HEK293 (cell line): ENCODE data around the gene THSD7B.

Experiments
- CTCF ChIA-PET: fragments of 350-600 bp; formaldehyde crosslinking; extraction: SDS; loops from one replicate; lab custom pipeline; 2021; ENCODE audit warnings: antibody characterized with exemption; lab: Yijun Ruan, JAX
- POLR2A ChIA-PET: fragments of 300-600 bp; formaldehyde crosslinking; extraction: SDS; loops from one replicate; lab custom pipeline; 2020; ENCODE audit warnings: antibody characterized with exemption, inconsistent platforms; lab: Yijun Ruan, JAX
- H3K27ac ChIP-seq: fragments of 200-500 bp; sonication (Bioruptor generic); 2 replicates; pipeline ENCODE4 v1.5.1; 2014; ENCODE audit warnings: low read depth, low read length, control low read depth, inconsistent platforms; ENCODE audit errors: extremely low read depth
- H3K36me3 ChIP-seq, 2 experiments: fragments of 200-500 bp in 1 of 2; sonication (Bioruptor generic) in 1 of 2; 1 replicate in 1 of 2; 2 replicates in 1 of 2; pipeline ENCODE4 v1.5.1; 2014 to 2017; ENCODE audit warnings: inconsistent platforms in 2 of 2, low read length in 2 of 2; ENCODE audit not compliant: control insufficient read depth in 2 of 2, insufficient read depth in 1 of 2
- H3K4me1 ChIP-seq: fragments of 200-500 bp; sonication (Bioruptor generic); 2 replicates; pipeline ENCODE4 v1.5.1; 2014; ENCODE audit warnings: mild to moderate bottlenecking, low read length, inconsistent platforms; ENCODE audit not compliant: control insufficient read depth, insufficient read depth
- H3K4me3 ChIP-seq: 2 replicates; pipeline ENCODE4 v1.5.1; 2011; ENCODE audit warnings: low read depth, mild to moderate bottlenecking, control low read depth, low read length, moderate library complexity
- H3K9me3 ChIP-seq: fragments of 200-500 bp; sonication (Bioruptor generic); 2 replicates; pipeline ENCODE4 v1.5.1; 2014; ENCODE audit warnings: low read depth, low read length, inconsistent platforms; ENCODE audit not compliant: control insufficient read depth, insufficient read depth
- OSR2 ChIP-seq: fragments of 450-650 bp; formaldehyde crosslinking; IDR thresholded peaks from 2 replicates; pipeline ENCODE4 v1.5.1; 2016; ENCODE audit warnings: missing biosample characterization, missing genetic modification characterization
- PRDM1 ChIP-seq: fragments of 450-650 bp; formaldehyde crosslinking; IDR thresholded peaks from 2 replicates; pipeline ENCODE4; 2016; ENCODE audit warnings: missing biosample characterization, missing genetic modification characterization
- SCRT1 ChIP-seq: fragments of 450-650 bp; formaldehyde crosslinking; IDR thresholded peaks from 2 replicates; pipeline ENCODE4 v1.5.1; 2016; ENCODE audit warnings: missing biosample characterization, missing genetic modification characterization, borderline replicate concordance
- SETDB1 ChIP-seq: IDR thresholded peaks from one replicate; pipeline ENCODE4 v1.6.1; 2017; ENCODE audit warnings: mild to moderate bottlenecking, low read length, moderate library complexity, mixed read lengths; ENCODE audit not compliant: insufficient read length
- SP7 ChIP-seq: fragments of 450-650 bp; formaldehyde crosslinking; IDR thresholded peaks from 2 replicates; pipeline ENCODE4 v1.5.1; 2016; ENCODE audit warnings: missing biosample characterization, missing genetic modification characterization
- YY2 ChIP-seq: fragments of 450-650 bp; formaldehyde crosslinking; IDR thresholded peaks from 2 replicates; pipeline ENCODE4 v1.5.1; 2016; ENCODE audit warnings: missing biosample characterization, missing genetic modification characterization
- ZEB2 ChIP-seq: fragments of 450-650 bp; formaldehyde crosslinking; IDR thresholded peaks from 2 replicates; pipeline ENCODE4 v1.5.1; 2016; ENCODE audit warnings: missing biosample characterization, missing genetic modification characterization
- ZNF10 ChIP-seq: fragments of 450-650 bp; formaldehyde crosslinking; IDR thresholded peaks from 2 replicates; pipeline ENCODE4 v1.5.1; 2017; ENCODE audit warnings: missing biosample characterization, missing genetic modification characterization
- ZNF311 ChIP-seq: fragments of 450-650 bp; formaldehyde crosslinking; IDR thresholded peaks from 2 replicates; pipeline ENCODE4 v1.5.1; 2017; ENCODE audit warnings: missing biosample characterization, missing genetic modification characterization, borderline replicate concordance
- ZNF366 ChIP-seq: fragments of 450-650 bp; formaldehyde crosslinking; conservative IDR thresholded peaks from 2 replicates; pipeline ENCODE4 v1.5.1; 2016; ENCODE audit warnings: missing biosample characterization, missing genetic modification characterization
- ZNF391 ChIP-seq: fragments of 450-650 bp; formaldehyde crosslinking; IDR thresholded peaks from 2 replicates; pipeline ENCODE4 v1.5.1; 2016; ENCODE audit warnings: low read depth, missing biosample characterization, missing genetic modification characterization, borderline replicate concordance
- ZNF530 ChIP-seq: fragments of 450-650 bp; formaldehyde crosslinking; IDR thresholded peaks from 2 replicates; pipeline ENCODE4 v1.5.1; 2016; ENCODE audit warnings: low read depth, missing biosample characterization, missing genetic modification characterization
- ZNF645 ChIP-seq: fragments of 450-650 bp; formaldehyde crosslinking; IDR thresholded peaks from 2 replicates; pipeline ENCODE4; 2016; ENCODE audit warnings: missing biosample characterization, missing genetic modification characterization
- ZNF747 ChIP-seq: fragments of 450-650 bp; formaldehyde crosslinking; IDR thresholded peaks from 2 replicates; pipeline ENCODE4 v1.5.1; 2016; ENCODE audit warnings: missing biosample characterization, missing genetic modification characterization
- ZSCAN16 ChIP-seq: fragments of 450-650 bp; formaldehyde crosslinking; IDR thresholded peaks from 2 replicates; pipeline ENCODE4 v1.5.1; 2016; ENCODE audit warnings: missing biosample characterization, missing genetic modification characterization
- TF ChIP-seq, protein P1 (sequence below): fragments of 450-650 bp; formaldehyde crosslinking; IDR thresholded peaks from 2 replicates; pipeline ENCODE4 v1.5.1; 2016; ENCODE audit warnings: missing biosample characterization, missing genetic modification characterization, borderline replicate concordance
- TF ChIP-seq, protein P2 (sequence below): fragments of 450-650 bp; formaldehyde crosslinking; IDR thresholded peaks from 2 replicates; pipeline ENCODE4 v1.5.1; 2016; ENCODE audit warnings: missing biosample characterization, missing genetic modification characterization

Gene THSD7B

DNA sequence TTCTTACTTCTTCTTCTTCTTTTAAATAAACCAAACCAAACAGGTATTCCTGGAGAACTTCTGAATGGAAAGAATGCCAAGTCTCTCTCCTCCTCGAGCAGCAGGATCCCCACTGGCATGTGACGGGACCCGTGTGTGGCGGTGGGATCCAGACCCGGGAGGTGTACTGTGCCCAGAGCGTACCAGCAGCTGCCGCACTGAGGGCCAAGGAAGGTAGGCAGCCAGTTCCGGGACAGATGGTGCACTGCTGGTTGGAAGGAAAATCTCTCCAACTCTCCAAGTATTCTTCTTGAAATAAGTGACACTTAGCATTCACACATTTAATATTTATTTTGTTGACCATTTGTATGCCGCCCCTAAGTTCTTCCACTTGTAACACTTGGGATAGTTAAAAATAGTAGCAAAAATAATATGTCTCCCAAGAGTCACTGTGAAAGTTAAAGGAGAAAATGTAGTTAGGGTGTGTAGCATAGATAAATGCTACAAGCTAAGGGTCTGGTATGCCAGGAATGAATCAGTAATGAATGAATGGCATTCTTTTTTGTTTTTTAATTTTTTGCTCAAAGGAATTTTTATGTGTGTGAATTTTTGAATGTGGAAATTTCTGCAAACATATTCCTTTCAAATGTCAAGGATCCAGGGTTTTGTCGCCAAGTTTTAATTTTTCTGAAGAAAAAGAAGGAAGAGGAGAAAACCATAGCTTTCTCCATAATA, 349.9 kb downstream of the THSD7B start (continued):
- TF ChIP-seq ZNF391 (tag by site-specific recombination), result no peak
- TF ChIP-seq, protein P1, sequence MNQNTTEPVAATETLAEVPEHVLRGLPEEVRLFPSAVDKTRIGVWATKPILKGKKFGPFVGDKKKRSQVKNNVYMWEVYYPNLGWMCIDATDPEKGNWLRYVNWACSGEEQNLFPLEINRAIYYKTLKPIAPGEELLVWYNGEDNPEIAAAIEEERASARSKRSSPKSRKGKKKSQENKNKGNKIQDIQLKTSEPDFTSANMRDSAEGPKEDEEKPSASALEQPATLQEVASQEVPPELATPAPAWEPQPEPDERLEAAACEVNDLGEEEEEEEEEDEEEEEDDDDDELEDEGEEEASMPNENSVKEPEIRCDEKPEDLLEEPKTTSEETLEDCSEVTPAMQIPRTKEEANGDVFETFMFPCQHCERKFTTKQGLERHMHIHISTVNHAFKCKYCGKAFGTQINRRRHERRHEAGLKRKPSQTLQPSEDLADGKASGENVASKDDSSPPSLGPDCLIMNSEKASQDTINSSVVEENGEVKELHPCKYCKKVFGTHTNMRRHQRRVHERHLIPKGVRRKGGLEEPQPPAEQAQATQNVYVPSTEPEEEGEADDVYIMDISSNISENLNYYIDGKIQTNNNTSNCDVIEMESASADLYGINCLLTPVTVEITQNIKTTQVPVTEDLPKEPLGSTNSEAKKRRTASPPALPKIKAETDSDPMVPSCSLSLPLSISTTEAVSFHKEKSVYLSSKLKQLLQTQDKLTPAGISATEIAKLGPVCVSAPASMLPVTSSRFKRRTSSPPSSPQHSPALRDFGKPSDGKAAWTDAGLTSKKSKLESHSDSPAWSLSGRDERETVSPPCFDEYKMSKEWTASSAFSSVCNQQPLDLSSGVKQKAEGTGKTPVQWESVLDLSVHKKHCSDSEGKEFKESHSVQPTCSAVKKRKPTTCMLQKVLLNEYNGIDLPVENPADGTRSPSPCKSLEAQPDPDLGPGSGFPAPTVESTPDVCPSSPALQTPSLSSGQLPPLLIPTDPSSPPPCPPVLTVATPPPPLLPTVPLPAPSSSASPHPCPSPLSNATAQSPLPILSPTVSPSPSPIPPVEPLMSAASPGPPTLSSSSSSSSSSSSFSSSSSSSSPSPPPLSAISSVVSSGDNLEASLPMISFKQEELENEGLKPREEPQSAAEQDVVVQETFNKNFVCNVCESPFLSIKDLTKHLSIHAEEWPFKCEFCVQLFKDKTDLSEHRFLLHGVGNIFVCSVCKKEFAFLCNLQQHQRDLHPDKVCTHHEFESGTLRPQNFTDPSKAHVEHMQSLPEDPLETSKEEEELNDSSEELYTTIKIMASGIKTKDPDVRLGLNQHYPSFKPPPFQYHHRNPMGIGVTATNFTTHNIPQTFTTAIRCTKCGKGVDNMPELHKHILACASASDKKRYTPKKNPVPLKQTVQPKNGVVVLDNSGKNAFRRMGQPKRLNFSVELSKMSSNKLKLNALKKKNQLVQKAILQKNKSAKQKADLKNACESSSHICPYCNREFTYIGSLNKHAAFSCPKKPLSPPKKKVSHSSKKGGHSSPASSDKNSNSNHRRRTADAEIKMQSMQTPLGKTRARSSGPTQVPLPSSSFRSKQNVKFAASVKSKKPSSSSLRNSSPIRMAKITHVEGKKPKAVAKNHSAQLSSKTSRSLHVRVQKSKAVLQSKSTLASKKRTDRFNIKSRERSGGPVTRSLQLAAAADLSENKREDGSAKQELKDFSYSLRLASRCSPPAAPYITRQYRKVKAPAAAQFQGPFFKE (tag by site-specific recombination), result no peak
- TF ChIP-seq PRDM1 (tag by site-specific recombination), result no peak

DNA sequence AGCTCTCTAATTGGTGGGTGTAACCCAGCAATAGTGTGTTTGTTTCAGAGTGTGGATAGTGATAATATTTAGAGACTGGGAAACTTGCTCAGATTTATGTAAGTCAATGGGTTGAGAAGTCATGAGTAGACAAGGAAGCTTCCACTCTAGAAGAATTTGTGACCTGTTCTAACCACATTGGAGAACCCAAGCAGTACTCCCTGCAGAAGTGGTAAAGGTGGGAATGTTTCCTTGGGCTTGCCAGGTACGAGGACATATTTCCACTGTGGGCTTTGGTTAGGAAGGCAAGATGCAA, 350.4 kb downstream of the THSD7B start:
- Histone ChIP-seq H3K27ac (no peak overlapping the region), H3K9me3 (no peaks in the 10 kb centered on the region), H3K4me1 (no peaks in the 10 kb centered on the region), H3K4me3 (no peak overlapping the region), H3K36me3 (no peaks in the 10 kb centered on the region)
- TF ChIP-seq OSR2 (tag by site-specific recombination), result no peak
- no peak for TF ChIP-seq SP7
- TF ChIP-seq SCRT1 (tag by site-specific recombination), result no peak
- TF ChIP-seq ZNF10 (tag by site-specific recombination), result no peak
- no peak for TF ChIP-seq ZNF311 (tag by site-specific recombination)
- no peak for TF ChIP-seq ZSCAN16
- no peak for TF ChIP-seq ZNF747
- TF ChIP-seq ZNF530 (tag by site-specific recombination), result no peak
- TF ChIP-seq ZNF645 (tag by site-specific recombination), result no peak
- TF ChIP-seq, protein P2, sequence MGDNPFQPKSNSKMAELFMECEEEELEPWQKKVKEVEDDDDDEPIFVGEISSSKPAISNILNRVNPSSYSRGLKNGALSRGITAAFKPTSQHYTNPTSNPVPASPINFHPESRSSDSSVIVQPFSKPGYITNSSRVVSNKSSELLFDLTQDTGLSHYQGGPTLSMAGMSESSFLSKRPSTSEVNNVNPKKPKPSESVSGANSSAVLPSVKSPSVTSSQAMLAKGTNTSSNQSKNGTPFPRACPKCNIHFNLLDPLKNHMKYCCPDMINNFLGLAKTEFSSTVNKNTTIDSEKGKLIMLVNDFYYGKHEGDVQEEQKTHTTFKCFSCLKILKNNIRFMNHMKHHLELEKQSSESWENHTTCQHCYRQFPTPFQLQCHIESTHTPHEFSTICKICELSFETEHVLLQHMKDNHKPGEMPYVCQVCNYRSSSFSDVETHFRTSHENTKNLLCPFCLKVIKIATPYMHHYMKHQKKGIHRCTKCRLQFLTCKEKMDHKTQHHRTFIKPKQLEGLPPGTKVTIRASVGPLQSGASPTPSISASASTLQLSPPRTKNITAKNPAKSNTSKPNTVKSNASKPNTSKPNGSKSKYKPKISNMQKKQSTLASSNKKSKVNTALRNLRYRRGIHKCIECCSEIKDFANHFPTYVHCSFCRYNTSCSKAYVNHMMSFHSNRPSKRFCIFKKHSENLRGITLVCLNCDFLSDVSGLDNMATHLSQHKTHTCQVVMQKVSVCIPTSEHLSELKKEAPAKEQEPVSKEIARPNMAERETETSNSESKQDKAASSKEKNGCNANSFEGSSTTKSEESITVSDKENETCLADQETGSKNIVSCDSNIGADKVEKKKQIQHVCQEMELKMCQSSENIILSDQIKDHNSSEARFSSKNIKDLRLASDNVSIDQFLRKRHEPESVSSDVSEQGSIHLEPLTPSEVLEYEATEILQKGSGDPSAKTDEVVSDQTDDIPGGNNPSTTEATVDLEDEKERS, result no peak
- TF ChIP-seq SETDB1, result no peak
- TF ChIP-seq, protein P1 (tag by site-specific recombination), result no peak
- TF ChIP-seq ZNF366, result no peak
- TF ChIP-seq YY2, result no peak
- TF ChIP-seq ZEB2, result no peak
- POLR2A ChIA-PET, result no interaction called here
- CTCF ChIA-PET, result interaction anchor here (0.7 to 0.8 kb wide), 2 partner anchors 58 to 234 kb away, joined by 3 to 5 read pairs; no protein-coding TSS in a partner anchor
